NB4 (cell line): ENCODE data around the gene MINDY4.

ENCODE experiments used
- POLR2A ChIP-seq: IDR thresholded peaks from 2 replicates; pipeline ENCODE4 v1.6.1; 2011; ENCODE audit warnings: mild to moderate bottlenecking; ENCODE audit not compliant: insufficient read length; ENCODE audit errors: extremely low read depth
- TF ChIP-seq, protein P1 (sequence below): IDR thresholded peaks from 2 replicates; pipeline ENCODE4 v1.6.1; 2011; ENCODE audit warnings: low read depth, low read length

DNA sequence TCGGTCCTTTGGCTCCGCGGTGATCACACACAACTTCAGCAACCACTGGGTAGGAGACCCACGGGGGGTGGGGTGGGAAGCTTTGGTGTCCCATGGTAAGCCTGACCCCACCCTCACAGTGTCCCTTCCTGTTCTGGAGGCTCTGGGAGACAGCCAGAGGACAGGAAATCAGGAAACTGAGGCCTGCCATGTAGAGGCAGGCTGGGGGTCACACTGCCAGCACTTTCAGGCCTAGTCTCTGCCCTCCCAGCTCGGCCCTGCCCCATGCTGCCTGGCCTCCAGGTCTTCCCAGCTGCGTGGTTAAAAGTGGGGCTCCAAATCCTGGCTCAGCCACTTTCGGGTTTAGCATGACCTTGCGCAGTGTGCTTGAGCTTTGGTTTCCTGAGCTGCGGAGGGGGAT is 151.4 kb downstream of the MINDY4 start:
- no peak for TF ChIP-seq POLR2A
- TF ChIP-seq, protein P1, sequence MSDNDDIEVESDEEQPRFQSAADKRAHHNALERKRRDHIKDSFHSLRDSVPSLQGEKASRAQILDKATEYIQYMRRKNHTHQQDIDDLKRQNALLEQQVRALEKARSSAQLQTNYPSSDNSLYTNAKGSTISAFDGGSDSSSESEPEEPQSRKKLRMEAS, result no peak
